Testis (tissue), 2 donors: ENCODE data around the gene SDR39U1.

Experiments used
- CTCF ChIP-seq, 3 experiments: fragments of 450-650 bp in 2 of 3; fragments of 200-600 bp in 1 of 3; sonication (generic) in 1 of 3; IDR thresholded peaks; one replicate each; pipeline ENCODE4 v1.5.1; 2016 to 2019; ENCODE audit warnings: antibody characterized with exemption in 3 of 3, mild to moderate bottlenecking in 2 of 3, moderate library complexity in 1 of 3
- POLR2A ChIP-seq: fragments of 450-650 bp; IDR thresholded peaks from one replicate; pipeline ENCODE4 v1.6.1; 2017; ENCODE audit warnings: antibody characterized with exemption, mild to moderate bottlenecking, moderate library complexity

DNA sequence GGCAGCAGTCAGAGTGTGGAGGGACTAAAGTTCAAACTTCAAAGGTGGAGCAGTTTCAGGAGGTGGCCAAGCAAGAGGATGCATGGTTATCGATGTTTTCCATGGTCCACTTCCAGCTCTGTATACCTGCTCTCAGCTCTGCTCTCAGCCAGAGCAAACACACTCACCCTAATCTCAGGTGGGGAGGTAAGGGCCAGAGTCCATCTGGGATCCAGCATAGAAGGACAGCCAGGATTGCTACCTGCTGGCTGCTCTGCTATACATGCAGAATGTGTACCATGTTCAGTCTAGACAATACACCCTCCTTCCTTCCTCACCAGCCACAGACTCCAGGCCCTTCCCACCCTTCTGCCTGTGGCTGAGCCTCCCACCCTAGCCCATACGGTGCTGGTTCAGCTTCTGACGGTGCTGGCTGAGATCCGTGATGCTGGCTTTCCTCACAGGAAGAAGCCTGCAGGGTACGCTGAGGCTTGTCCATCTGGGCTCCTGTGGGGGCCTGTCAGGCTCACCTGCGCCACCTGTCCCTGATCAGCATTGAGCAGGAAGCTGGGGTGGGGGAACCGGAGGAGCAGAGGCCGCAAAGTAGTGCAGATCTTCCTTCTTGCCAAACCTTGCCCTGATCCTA lies 15.6 kb downstream of the SDR39U1 start:
- TF ChIP-seq POLR2A = no peak
- no peak for TF ChIP-seq CTCF (IDR thresholded peaks at IDR 0.05)
